GM11168 (cell line): ENCODE data around the gene CALML6.

ENCODE experiments used
- in situ Hi-C: fragments of 300-500 bp; cut with MboI; formaldehyde crosslinking; loops from one replicate; pipeline ENCODE4 v1.12.0; 2022; ENCODE audit warnings: low sequenced_read_pairs; ENCODE audit not compliant: unreplicated experiment

CALML6 gene

GRCh38 chr1:1910033-1910465 lies 5.0 kb upstream of the CALML6 start:
- in situ Hi-C loops, result no loop called here

GRCh38 chr1:1910651-1911331 lies 4.3 kb upstream of the CALML6 start:
- in situ Hi-C loops, result no loop called here

- in situ Hi-C loops, result no loop called here
These were observed 3.6 kb upstream of the CALML6 start for GRCh38 chr1:1911350-1912041.

GRCh38 chr1:1914101-1914970 lies 724 bp upstream of the CALML6 start:
- in situ Hi-C loops, result no loop called here

GRCh38 chr1:1915911-1916840 lies 1.1 kb downstream of the CALML6 start:
- in situ Hi-C loops, result no loop called here

GRCh38 chr1:1916851-1917251 lies 1.8 kb downstream of the CALML6 start:
- in situ Hi-C loops, result no loop called here

- in situ Hi-C loops, result no loop called here
These were observed 2.4 kb downstream of the CALML6 start for GRCh38 chr1:1917304-1917976.

GRCh38 chr1:1917995-1918900 lies 3.2 kb downstream of the CALML6 start:
- in situ Hi-C loops, result no loop called here

GRCh38 chr1:1918901-1919303 lies 3.8 kb downstream of the CALML6 start, which contains the start of gene TMEM52:
TSS of gene TMEM52 (minus strand) at chr1:1919279. CDS start at chr1:1919265, 14 bp downstream.
- in situ Hi-C loops, result no loop called here

GRCh38 chr1:1919304-1920056 lies 4.4 kb downstream of the CALML6 start:
- in situ Hi-C loops, result no loop called here

GRCh38 chr1:1920057-1920607 lies 5.1 kb downstream of the CALML6 start:
- in situ Hi-C loops, result no loop called here

- in situ Hi-C loops, result no loop called here
These were observed 5.8 kb downstream of the CALML6 start for GRCh38 chr1:1920608-1921458.

- in situ Hi-C loops, result no loop called here
These were observed 6.4 kb downstream of the CALML6 start for GRCh38 chr1:1921459-1921862.

- in situ Hi-C loops, result no loop called here
These were observed 7.0 kb downstream of the CALML6 start for GRCh38 chr1:1921901-1922701.

- in situ Hi-C loops, result no loop called here
These were observed 7.6 kb downstream of the CALML6 start for GRCh38 chr1:1922702-1922955.
